Stimulated activated effector memory CD8-positive, alpha-beta T cell treated with anti-CD3 and anti-CD28 coated beads, Interleukin-12 subunit alpha, Interleukin-12 subunit beta, amount 100 ng/mL, for 72 hours (primary cell): ENCODE measurements around the gene GCSAM.

ENCODE experiments used
- ATAC-seq: fragments of 150-1000 bp; cut with Tn5 transposase; 2 replicates; pipeline ENCODE4 v1.10.0; 2021
- DNase-seq, 2 donors: peaks; one replicate each; pipeline ENCODE4 v3.0.0; 2021 to 2022; ENCODE audit warnings: low spot score in 2 of 2
- H3K27ac Mint-ChIP-seq: one replicate; pipeline ENCODE4 v1.8.0; 2022; ENCODE audit warnings: mild to moderate bottlenecking, mixed read lengths
- H3K36me3 Mint-ChIP-seq: one replicate; pipeline ENCODE4 v1.8.0; 2022; ENCODE audit warnings: mild to moderate bottlenecking, mixed read lengths
- H3K4me1 Mint-ChIP-seq: one replicate; pipeline ENCODE4 v1.8.0; 2022; ENCODE audit warnings: mixed read lengths
- H3K4me3 Mint-ChIP-seq: one replicate; pipeline ENCODE4 v1.8.0; 2022; ENCODE audit warnings: mild to moderate bottlenecking, mixed read lengths
- H3K9me3 Mint-ChIP-seq: one replicate; pipeline ENCODE4 v1.8.0; 2022; ENCODE audit warnings: mixed read lengths

The GCSAM gene

GRCh38 chr3:112132975-112133448 is at the start of gene GCSAM:
Gene GCSAM, minus strand, starts transcription at chr3:112133248. Its CDS starts 128 bp downstream, at chr3:112133120.
- peak; percentile 14 to 76 for DNase-seq
- H3K27ac Mint-ChIP-seq: peak within 1 kb of the TSS; percentile 84
- H3K36me3 Mint-ChIP-seq: peaks cover 6% of the 10 kb centered on the region
- H3K4me1 Mint-ChIP-seq: peaks cover 60% of the 10 kb centered on the region
- peak; percentile 88 for ATAC-seq
- H3K4me3 Mint-ChIP-seq: peak within 1 kb of the TSS; percentile 77
- H3K9me3 Mint-ChIP-seq: no peaks in the 10 kb centered on the region

GRCh38 chr3:112175646-112176045 is 42.6 kb upstream of the GCSAM start:
- DNase-seq (no peak), ATAC-seq (peak; percentile 45)
- no peak overlapping the region for H3K27ac Mint-ChIP-seq
- H3K4me3 Mint-ChIP-seq: no peak overlapping the region
- H3K4me1 Mint-ChIP-seq: no peaks in the 10 kb centered on the region
- no peaks in the 10 kb centered on the region for H3K9me3 Mint-ChIP-seq
- H3K36me3 Mint-ChIP-seq: no peaks in the 10 kb centered on the region

- ATAC-seq (peak; percentile 19), DNase-seq (no peak)
- Mint-ChIP-seq H3K27ac (no peak overlapping the region), H3K4me3 (no peak overlapping the region), H3K9me3 (no peaks in the 10 kb centered on the region), H3K4me1 (no peaks in the 10 kb centered on the region), H3K36me3 (no peaks in the 10 kb centered on the region)
These were observed 42.0 kb upstream of the GCSAM start for GRCh38 chr3:112175037-112175436.

GRCh38 chr3:112171144-112171543 is 38.1 kb upstream of the GCSAM start:
- Mint-ChIP-seq H3K4me3 (no peak overlapping the region), H3K4me1 (no peaks in the 10 kb centered on the region), H3K27ac (no peak overlapping the region), H3K9me3 (no peaks in the 10 kb centered on the region), H3K36me3 (no peaks in the 10 kb centered on the region)
- no peak for DNase-seq
- no peak for ATAC-seq

- ATAC-seq: no peak
- no peaks in the 10 kb centered on the region for H3K36me3 Mint-ChIP-seq
- DNase-seq: no peak
- H3K4me1 Mint-ChIP-seq: no peaks in the 10 kb centered on the region
- no peak overlapping the region for H3K27ac Mint-ChIP-seq
- no peaks in the 10 kb centered on the region for H3K9me3 Mint-ChIP-seq
- H3K4me3 Mint-ChIP-seq: no peak overlapping the region
These were observed 37.0 kb upstream of the GCSAM start for GRCh38 chr3:112170046-112170445.

- no peak overlapping the region for H3K4me3 Mint-ChIP-seq
- no peaks in the 10 kb centered on the region for H3K4me1 Mint-ChIP-seq
- H3K9me3 Mint-ChIP-seq: peaks cover 3% of the 10 kb centered on the region
- no peak overlapping the region for H3K27ac Mint-ChIP-seq
- ATAC-seq: no peak
- no peaks in the 10 kb centered on the region for H3K36me3 Mint-ChIP-seq
- no peak for DNase-seq
These were observed 34.7 kb upstream of the GCSAM start for GRCh38 chr3:112167758-112168157.

- H3K27ac Mint-ChIP-seq: no peak overlapping the region
- H3K4me3 Mint-ChIP-seq: no peak overlapping the region
- ATAC-seq: no peak
- no peak for DNase-seq
- no peaks in the 10 kb centered on the region for H3K4me1 Mint-ChIP-seq
- H3K9me3 Mint-ChIP-seq: peaks cover 28% of the 10 kb centered on the region
- H3K36me3 Mint-ChIP-seq: no peaks in the 10 kb centered on the region
These were observed 16.1 kb upstream of the GCSAM start for GRCh38 chr3:112149136-112149535.

GRCh38 chr3:112143689-112144088 is 10.6 kb upstream of the GCSAM start:
- no peak for DNase-seq
- H3K27ac Mint-ChIP-seq: peak overlapping the region; percentile 29
- ATAC-seq: peak; percentile 43
- H3K4me3 Mint-ChIP-seq: peak overlapping the region; percentile 48
- H3K4me1 Mint-ChIP-seq: peaks cover 22% of the 10 kb centered on the region
- H3K9me3 Mint-ChIP-seq: peaks cover 21% of the 10 kb centered on the region
- H3K36me3 Mint-ChIP-seq: no peaks in the 10 kb centered on the region

- DNase-seq (no peak), ATAC-seq (peak; percentile 95)
- peaks cover 21% of the 10 kb centered on the region for H3K9me3 Mint-ChIP-seq
- peak overlapping the region; percentile 29 for H3K27ac Mint-ChIP-seq
- H3K4me3 Mint-ChIP-seq: peak overlapping the region; percentile 48
- no peaks in the 10 kb centered on the region for H3K36me3 Mint-ChIP-seq
- H3K4me1 Mint-ChIP-seq: peaks cover 22% of the 10 kb centered on the region
These were observed 10.2 kb upstream of the GCSAM start for GRCh38 chr3:112143251-112143650.

- Mint-ChIP-seq H3K36me3 (no peaks in the 10 kb centered on the region), H3K4me1 (peaks cover 34% of the 10 kb centered on the region), H3K4me3 (no peak overlapping the region), H3K27ac (no peak overlapping the region), H3K9me3 (peaks cover 8% of the 10 kb centered on the region)
- DNase-seq: no peak
- peak; percentile 27 for ATAC-seq
These were observed 8.2 kb upstream of the GCSAM start for GRCh38 chr3:112141293-112141692.

- H3K36me3 Mint-ChIP-seq: no peaks in the 10 kb centered on the region
- peaks cover 1% of the 10 kb centered on the region for H3K9me3 Mint-ChIP-seq
- peaks cover 38% of the 10 kb centered on the region for H3K4me1 Mint-ChIP-seq
- H3K4me3 Mint-ChIP-seq: no peak overlapping the region
- H3K27ac Mint-ChIP-seq: no peak overlapping the region
- no peak for DNase-seq
- peak; percentile 75 for ATAC-seq
These were observed 7.5 kb upstream of the GCSAM start for GRCh38 chr3:112140584-112140983.

GRCh38 chr3:112138219-112138969 is 5.3 kb upstream of the GCSAM start:
- Mint-ChIP-seq H3K36me3 (no peaks in the 10 kb centered on the region), H3K27ac (no peak overlapping the region), H3K4me3 (no peak overlapping the region), H3K4me1 (peaks cover 51% of the 10 kb centered on the region), H3K9me3 (no peaks in the 10 kb centered on the region)
- DNase-seq: no peak
- no peak for ATAC-seq

GRCh38 chr3:112137781-112138180 is 4.7 kb upstream of the GCSAM start:
- H3K36me3 Mint-ChIP-seq: peaks cover 5% of the 10 kb centered on the region
- DNase-seq: no peak
- no peak overlapping the region for H3K4me3 Mint-ChIP-seq
- peaks cover 53% of the 10 kb centered on the region for H3K4me1 Mint-ChIP-seq
- no peaks in the 10 kb centered on the region for H3K9me3 Mint-ChIP-seq
- H3K27ac Mint-ChIP-seq: no peak overlapping the region
- no peak for ATAC-seq

GRCh38 chr3:112136959-112137693 is 4.1 kb upstream of the GCSAM start:
- no peak overlapping the region for H3K4me3 Mint-ChIP-seq
- H3K4me1 Mint-ChIP-seq: peaks cover 55% of the 10 kb centered on the region
- no peak for DNase-seq
- H3K9me3 Mint-ChIP-seq: no peaks in the 10 kb centered on the region
- H3K27ac Mint-ChIP-seq: no peak overlapping the region
- no peak for ATAC-seq
- peaks cover 6% of the 10 kb centered on the region for H3K36me3 Mint-ChIP-seq

GRCh38 chr3:112136046-112136445 is 3.0 kb upstream of the GCSAM start:
- Mint-ChIP-seq H3K27ac (no peak overlapping the region), H3K4me1 (peaks cover 50% of the 10 kb centered on the region), H3K9me3 (no peaks in the 10 kb centered on the region), H3K4me3 (no peak overlapping the region), H3K36me3 (peaks cover 6% of the 10 kb centered on the region)
- ATAC-seq: no peak
- no peak for DNase-seq
